GM20431 (cell line): ENCODE measurements around the gene NUDT13.
"Not testable (repeated sequence)": the region's sequence is repeated elsewhere in the genome, so short reads cannot be mapped to it uniquely, and the experiment has no call there.

Experiments used
- in situ Hi-C: fragments of 300-500 bp; cut with MseI, MboI; formaldehyde crosslinking; loops from one replicate; pipeline ENCODE4 v1.15.0; 2020; ENCODE audit warnings: low sequenced_read_pairs; ENCODE audit not compliant: unreplicated experiment

NUDT13 gene

DNA sequence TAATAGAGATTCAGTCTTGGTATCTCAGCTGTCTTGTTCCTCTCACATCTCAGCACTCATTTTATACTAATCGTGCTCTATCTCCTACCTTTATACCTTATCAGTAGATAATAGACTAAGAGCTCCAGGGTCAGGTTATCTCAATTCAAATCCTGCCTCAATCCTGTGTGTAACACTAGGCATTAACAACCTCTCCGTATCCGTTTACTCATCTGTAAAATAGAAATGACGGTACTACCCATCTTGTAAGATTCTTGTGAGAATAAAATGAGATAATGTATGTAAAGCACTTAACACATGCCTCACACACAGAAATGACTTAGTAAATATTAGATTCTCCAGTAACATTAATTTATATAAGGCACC is 13.0 kb upstream of the NUDT13 start:
- in situ Hi-C loops: no loop called here

DNA sequence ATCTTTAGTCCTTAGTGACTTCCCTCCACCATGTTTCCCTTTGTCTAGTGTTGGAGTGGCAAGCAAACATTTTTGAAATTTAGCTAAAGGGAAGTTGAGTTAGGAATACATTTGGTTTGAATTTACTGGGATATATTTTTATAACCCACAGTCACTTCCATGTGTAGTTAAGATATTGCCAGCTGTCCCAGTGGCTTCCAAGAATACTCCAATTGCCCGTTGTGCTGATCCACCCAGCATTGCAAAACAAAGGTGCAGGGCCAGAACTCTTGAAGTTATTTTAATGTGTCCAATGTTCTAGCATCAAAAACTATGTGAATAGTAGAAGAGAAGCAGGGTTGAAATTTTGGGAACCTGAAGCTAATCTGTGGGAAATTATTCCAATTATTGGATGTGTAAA is 11.1 kb upstream of the NUDT13 start:
- in situ Hi-C loops: no loop called here

DNA sequence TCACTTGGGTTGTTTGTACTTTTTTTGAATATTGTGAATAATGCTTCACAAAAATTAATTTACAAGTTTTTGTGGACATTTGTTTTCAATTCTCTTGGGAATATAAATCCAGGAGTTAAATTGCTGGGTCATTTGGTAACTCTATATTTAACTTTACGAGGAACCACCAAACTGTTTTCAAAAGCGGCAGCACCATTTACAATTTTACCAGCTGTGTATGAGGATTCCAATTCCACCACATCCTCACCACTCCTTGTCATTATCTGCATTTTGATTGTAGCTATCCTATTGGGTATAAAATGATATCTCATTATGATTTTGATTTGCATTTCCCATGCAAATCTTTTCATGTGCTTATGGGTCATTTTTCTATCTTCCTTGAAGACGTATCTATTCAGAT is 4.0 kb upstream of the NUDT13 start:
- in situ Hi-C loops: no loop called here

DNA sequence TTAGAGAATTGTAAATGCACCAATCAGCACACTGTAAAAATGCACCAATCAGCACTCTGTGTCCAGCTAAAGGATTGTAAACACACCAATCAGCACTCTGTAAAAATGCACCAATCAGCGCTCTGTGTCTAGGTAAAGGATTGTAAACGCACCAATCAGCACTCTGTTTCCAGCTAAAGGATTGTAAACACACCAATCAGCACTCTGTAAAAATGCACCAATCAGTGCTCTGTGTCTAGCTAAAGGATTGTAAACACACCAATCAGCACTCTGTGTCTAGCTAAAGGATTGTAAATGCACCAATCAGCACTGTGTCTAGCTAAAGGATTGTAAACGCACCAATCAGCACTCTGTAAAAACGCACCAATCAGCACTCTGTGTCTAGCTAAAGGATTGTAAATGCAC is 1.0 kb upstream of the NUDT13 start:
- in situ Hi-C loops: not testable (repeated sequence)

DNA sequence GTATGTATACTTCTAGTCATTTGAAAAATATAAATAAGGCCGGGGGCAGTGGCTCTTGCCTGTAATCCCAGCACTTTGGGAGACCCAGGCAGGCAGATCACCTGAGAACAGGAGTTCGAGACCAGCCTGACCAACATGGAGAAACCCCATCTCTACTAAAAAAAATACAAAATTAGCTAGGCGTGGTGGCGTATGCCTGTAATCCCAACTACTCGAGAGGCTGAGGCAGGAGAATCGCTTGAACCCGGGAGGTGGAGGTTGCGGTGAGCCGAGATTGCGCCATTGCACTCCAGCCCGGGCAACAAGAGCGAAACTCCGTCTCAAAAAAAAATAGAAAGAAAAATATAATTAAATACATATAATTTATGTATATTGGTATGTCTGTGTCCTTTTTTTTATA is 1.8 kb downstream of the NUDT13 start:
- in situ Hi-C loops: not testable (repeated sequence)

DNA sequence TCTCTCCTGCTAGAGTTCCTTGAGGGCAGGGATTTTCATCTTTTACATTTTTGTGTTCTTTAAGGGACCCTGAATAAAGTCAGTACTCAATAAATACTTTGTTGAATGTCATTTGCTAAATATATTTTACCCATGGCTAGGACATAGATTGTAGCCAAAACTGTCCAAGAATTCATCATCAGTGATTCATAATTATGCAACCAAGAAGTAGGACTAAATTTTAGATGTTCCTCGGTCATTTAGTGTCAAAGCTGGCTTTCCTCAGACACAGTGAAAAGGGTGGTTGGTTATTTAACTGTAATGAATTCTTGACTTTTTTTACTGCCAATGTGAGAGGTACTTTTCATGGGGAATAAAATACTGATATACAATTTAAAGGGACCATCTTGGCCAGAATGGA is 3.3 kb downstream of the NUDT13 start:
- in situ Hi-C loops: no loop called here

DNA sequence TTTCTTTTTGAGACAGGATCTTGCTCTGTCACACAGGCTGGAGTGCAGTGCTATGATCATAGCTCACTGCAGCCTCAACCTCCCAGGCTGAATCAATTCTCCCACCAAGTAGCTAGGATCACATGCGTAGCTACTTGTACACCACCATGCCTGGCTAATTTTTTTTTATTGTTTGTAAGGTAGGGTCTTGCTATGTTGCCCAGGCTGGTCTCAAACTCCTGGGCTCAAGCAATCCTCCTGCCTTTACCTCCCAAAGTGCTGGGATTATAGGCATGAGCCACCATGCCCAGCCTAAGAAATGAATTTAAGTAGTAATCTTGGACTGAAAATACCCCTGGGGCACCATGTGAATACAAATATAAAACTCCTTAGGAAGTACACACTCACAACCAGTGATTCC is 5.8 kb downstream of the NUDT13 start:
- in situ Hi-C loops: no loop called here

DNA sequence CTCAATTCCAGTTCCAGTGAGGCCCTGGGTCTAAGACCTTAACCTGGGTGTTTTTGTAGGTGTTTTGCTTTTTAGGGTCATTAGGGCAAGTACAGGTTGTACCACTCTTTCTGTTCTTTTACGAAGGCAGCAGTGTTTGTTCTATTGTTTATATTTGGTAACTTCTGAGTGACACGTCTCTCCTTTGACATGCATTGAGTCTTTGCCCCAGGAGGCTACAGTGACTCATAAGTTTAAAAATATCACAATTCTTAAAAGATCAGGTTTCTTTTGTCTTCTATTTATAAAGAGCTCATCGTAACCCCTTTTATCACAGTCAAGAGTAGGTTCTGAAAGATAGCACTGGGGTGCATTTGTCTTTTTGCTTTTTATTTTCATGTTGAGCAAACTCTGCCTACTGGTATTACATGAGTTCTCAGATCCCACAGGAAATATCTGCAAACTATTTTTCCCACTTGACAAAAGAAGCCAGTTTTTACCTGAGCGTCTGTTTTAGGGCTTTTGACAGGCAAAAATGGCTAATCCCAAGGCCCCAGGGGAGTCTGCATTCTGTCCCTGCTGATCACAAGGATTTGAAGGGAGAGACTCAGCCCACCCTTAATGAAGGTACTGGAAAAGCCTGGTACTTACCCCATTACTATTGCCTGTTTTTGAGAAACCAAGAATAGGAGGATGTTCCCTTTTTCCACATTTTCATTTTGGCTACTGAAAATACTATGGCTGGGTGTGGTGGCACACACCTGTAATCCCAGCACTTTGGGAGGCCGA is 7.9 kb downstream of the NUDT13 start:
- in situ Hi-C loops: no loop called here

DNA sequence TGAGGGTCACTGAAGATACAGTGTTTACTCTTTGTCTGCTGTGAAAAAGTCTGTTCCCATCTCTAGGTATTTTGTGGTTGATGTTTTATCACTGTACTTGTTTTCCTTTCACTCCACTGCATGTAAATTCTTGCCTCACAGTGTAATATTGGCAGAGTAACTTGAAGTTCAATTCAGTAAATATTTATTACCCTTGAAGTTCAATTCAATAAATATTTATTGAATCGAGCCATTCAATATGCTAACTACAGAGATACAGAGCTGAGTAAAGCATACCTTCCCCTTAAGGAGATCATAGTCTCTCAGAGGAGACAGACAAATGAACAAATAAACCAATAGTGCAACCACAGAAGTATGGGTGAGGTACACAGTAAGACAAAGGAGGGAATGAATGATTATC is 9.2 kb downstream of the NUDT13 start:
- in situ Hi-C loops: no loop called here

DNA sequence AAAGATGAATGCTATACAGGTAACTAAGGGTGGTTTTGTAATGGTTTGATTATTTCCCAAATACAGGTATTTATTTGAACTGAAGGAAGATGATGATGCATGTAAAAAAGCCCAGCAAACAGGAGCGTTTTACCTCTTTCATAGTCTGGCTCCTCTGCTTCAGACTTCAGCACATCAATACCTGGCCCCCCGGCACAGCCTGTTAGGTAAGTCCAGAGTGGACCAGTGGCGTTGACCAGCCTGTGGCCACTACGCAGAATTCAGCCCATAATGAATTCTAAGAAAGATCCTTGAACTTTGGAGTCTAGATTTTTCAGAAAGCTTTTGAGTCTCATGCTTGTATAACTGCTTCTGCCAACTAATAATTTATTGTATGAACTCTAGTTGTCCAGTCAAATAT is 9.7 kb downstream of the NUDT13 start:
- in situ Hi-C loops: no loop called here

DNA sequence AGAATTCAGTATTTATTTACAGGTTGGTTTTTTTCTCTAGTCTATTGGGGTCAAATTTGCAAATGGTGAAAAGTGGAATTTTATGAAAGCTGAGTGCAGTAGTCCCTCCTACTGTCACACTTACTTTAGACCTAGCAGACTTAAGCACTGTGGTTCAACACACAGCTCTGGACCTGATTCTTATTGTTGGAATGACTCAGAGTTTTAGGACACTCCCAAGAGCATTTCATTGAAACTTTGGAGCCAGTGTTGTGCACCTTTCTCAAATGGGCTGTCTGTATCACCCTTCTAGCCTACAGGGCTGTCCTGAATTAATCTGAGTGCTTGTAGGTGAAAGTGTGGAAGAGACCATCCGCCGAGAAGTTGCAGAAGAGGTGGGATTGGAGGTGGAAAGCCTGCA is 16.1 kb downstream of the NUDT13 start:
- in situ Hi-C loops: no loop called here

DNA sequence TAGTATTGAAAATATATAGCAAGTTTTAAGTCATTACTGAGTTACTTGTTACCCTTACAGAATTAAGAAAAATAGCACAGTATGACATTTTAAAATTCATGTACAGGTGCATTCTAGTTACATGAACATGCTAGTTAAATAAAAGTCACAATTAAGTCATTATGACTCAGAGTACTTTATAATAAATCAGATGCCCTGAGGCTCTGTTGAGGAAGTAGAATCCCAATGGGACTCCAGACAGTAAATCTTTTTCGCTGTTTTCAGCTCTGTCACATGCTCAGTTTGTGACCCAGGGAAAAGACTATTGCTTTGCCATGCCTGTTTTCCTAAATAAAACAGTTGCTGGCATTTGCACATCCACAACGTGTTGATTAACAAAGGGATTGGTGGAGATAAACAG is 21.0 kb downstream of the NUDT13 start:
- in situ Hi-C loops: no loop called here

DNA sequence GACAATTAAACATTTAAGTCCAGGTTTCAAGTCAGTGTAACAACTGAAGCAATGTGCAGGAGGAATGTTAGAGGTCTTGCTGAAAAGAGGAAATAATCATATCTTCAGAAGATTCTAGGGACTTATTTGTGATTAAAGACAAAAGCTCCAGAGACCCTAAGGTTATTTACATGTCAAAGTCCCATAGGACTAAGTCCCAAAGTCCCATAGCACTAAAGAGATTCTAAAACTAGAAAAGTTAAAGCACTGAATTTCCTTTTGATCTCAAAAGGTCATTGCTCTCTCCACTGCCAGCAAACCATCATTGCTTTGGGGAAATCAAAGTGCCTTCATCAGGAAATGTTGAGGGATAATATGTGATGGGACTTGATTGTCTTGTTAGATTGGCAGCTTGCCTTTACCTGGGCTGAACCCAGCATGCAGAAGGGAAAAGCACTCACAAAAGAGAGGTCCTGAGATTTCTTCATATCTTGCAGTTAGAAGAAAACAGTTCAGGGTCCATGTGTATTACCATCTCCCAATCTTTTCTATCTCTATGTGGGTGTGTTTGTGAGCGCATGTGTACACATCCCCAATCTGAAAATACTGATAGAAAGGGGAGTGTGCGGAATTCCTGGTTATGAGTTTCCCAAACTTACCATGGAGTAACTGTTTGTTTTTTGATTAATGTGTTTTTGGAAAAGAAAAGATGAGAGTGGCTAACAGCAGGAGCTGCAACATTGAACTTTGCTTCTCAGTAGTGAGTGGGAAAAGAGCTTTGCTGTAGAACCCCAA is 21.8 kb downstream of the NUDT13 start:
- in situ Hi-C loops: no loop called here

DNA sequence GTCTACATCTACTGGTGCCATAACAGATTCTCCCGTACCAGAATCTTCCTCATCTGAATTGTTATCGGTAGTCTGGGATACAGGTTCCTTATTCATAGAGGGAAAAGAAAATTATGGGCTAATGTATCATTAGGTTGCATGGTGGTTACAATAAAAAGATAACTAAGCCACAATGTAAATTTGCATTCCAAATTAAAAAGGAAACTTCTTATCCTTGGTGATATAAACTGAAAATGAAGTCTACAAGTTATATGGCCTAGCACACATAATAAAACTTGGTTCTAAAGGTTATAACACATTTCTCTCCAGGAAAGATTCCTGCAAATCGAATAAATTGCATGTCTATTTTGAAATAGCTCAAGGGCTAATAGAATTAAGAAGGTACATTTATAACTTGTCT is 24.5 kb downstream of the NUDT13 start:
- in situ Hi-C loops: no loop called here

DNA sequence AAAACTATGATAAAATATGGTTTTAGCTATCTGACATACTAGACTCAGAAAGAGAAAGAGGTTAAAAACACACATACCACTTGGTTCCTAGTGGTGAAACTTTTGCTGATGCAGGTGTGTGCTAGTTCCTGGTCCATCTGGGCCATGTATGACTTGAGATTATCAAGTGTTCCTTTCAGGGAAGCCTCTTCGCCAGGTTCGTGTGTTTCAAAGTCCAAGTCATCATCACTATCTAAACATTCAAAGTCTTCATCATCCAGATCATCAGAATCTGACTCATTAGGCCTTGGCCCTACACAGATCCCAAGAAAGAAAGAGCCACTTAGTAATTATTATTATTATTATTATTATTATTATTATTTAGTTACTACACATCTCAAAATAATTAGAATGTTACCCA is 26.4 kb downstream of the NUDT13 start:
- in situ Hi-C loops: no loop called here

DNA sequence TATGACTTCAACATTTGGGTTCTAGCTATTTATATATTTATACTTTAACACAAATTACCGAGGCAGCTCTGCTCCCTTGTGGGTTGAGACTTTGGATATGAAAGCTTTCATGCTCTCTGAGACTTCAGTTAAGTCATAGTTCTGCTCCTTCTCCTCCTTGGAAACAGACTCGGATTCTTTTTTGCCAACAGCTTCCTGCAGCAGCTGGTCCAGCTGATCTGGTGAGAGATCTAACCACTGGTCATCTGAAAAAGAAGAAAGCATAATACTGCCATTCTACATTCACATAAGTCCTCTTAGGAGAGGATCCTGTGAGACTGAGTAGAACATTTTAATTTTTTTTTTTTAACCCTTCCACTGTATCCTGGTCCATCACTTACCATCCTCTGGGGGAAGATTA is 29.0 kb downstream of the NUDT13 start:
- in situ Hi-C loops: no loop called here

DNA sequence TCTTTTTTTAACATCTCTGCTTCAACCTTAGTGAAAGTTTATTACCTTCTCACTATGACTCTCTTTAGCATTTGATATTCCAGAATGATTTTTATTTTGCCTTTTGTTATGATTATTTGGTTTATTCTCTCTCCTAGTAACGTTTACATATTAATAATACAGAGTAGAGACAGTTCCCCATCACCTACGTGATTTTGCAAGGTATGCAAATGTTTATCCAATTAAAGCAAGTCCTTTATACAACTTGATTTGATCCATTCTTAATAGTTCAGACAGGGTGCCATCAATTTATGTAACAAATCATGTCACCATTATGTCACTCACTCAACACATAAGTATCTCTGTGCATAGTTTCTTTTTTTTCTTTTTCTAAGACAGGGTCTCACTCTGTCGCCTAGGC is 31.3 kb downstream of the NUDT13 start:
- in situ Hi-C loops: no loop called here

DNA sequence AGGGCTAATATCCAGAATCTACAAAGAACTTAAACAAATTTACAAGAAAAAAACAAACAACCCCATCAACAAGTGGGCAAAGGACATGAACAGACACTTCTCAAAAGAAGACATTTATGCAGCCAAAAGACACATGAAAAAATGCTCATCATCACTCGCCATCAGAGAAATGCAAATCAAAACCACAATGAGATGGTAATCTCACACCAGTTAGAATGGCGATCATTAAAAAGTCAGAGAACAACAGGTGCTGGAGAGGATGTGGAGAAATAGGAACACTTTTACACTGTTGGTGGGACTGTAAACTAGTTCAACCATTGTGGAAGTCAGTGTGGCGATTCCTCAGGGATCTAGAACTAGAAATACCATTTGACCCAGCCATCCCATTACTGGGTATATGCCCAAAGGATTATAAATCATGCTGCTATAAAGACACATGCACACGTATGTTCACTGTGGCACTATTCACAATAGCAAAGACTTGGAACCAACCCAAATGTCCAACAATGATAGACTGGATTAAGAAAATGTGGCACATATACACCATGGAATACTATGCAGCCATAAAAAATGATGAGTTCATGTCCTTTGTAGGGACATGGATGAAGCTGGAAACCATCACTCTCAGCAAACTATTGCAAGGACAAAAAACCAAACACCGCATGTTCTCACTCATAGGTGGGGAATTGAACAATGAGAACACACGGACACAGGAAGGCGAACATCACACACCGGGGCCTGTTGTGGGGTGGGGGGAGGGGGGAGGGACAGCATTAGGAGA is 40.6 kb downstream of the NUDT13 start:
- in situ Hi-C loops: not testable (repeated sequence)

DNA sequence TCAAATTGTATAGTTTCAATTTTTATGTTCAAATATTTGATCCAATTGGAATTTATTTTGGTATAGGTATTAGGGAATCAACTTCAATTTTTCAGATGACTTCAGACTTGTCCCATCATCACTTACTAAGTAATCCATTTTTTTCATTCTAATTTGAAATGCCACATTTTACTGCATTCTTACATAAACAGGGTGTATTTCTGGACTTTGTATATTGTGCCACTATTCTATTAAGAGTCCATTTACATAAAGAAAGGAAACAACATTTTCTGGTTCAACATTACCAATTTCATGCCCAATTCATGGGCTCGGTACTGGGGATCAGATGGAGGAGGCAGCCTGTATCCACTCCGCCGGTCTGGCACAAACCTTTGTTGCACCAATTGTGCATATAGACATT is 41.8 kb downstream of the NUDT13 start:
- in situ Hi-C loops: no loop called here

DNA sequence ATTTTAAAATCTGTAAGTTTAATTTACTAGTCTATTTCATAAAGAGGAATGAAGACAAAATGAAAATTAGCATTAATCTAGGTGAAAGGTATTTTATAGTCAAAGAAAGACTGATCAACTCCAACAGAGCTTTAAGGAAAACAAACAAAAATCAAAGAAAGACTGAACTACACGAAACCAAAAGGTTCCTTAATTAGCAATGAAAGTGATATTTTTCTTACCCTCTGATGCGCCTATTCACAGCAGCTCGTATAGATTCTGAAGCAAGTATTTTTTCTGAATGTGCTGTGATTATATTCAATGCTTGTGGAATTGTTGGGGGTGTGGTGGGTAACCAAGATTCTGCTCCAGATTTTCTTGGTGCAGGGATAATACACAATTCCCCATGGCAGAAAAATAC is 45.8 kb downstream of the NUDT13 start:
- in situ Hi-C loops: no loop called here

DNA sequence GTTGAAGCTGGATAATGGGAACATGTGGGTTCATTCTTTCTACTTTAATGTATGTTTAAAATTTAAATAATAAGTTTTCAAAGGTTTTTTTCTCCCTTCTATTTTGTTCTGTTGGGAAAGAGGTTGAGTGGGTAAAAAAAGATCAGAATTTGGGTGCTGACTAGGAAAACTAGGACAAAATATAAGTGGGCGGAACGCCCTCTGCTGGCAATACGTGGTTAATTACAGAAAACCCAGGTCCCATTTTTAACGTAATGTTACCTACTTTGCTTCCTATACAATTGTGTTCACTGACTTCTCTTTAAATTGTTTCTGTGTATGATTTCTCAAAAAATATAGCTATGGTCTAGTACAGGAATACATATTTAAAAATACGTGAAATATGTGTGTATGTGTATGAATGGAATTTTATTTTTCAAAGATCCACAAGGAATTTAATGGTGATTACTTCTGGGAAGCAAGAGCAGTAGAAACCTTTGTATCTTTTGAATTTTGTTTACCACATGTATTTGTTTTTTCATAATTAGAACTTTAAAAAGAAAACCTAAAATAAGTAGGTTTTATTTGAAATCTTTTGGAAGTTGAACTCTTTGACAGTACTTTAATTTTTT is 48.9 kb downstream of the NUDT13 start:
- in situ Hi-C loops: no loop called here
